Testis (tissue), 3 donors: ENCODE measurements around the gene FAM171A1. TPM values are rescaled to one million over a fixed set of nuclear protein-coding genes. Genes with fewer than 3 reads are reported as not detected.

Source experiments
- DNase-seq: peaks from one replicate; pipeline ENCODE4 v3.0.0-alpha.2; 2019
- H3K27ac ChIP-seq, 2 donors: fragments of 200-600 bp; sonication (generic); one replicate each; pipeline ENCODE4 v1.5.1; 2019
- H3K27me3 ChIP-seq: fragments of 200-600 bp; sonication (generic); one replicate; pipeline ENCODE4 v1.5.1; 2019
- H3K36me3 ChIP-seq: fragments of 200-600 bp; sonication (generic); one replicate; pipeline ENCODE4 v1.5.1; 2017; ENCODE audit warnings: low read depth; ENCODE audit errors: missing control alignments
- H3K4me1 ChIP-seq: fragments of 200-600 bp; sonication (generic); one replicate; pipeline ENCODE4 v1.5.1; 2019
- H3K4me3 ChIP-seq, 2 donors: fragments of 200-600 bp; sonication (generic); one replicate each; pipeline ENCODE4 v1.5.1; 2017 to 2019
- H3K9me3 ChIP-seq: fragments of 200-600 bp; sonication (generic); one replicate; pipeline ENCODE4 v1.5.1; 2017
- CTCF ChIP-seq, 3 experiments: fragments of 450-650 bp in 2 of 3; fragments of 200-600 bp in 1 of 3; sonication (generic) in 1 of 3; IDR thresholded peaks; one replicate each; pipeline ENCODE4 v1.5.1; 2016 to 2019; ENCODE audit warnings: antibody characterized with exemption in 3 of 3, mild to moderate bottlenecking in 2 of 3, moderate library complexity in 1 of 3
- POLR2A ChIP-seq: fragments of 450-650 bp; IDR thresholded peaks from one replicate; pipeline ENCODE4 v1.6.1; 2017; ENCODE audit warnings: antibody characterized with exemption, mild to moderate bottlenecking, moderate library complexity
- WGBS, 2 donors: methylation state at CpG; one replicate each; pipeline ENCODE4 v1.1.5; 2018; 5-methylcytosine and 5-hydroxymethylcytosine counted together
- intact Hi-C: fragments of 100-400 bp; cut with DNase I; formaldehyde crosslinking; loops from one replicate; pipeline ENCODE4 v1.15.1; 2023; ENCODE audit warnings: low total_unique reads
- polyA plus RNA-seq: library from polyadenylated mRNA; stranded (reverse); fragments of 350-450 nt; fragmentation: Illumina TruSeq; extraction: RNeasy Lipid Tissue Mini Kit (QIAGEN cat#74804); gene quantifications from one replicate; pipeline ENCODE4 v1.2.3, GENCODE V29; 2014; ENCODE audit warnings: low read depth, low replicate concordance; ENCODE audit not compliant: insufficient read depth
- total RNA-seq, 2 donors: library from RNA; depleted of rRNA; stranded (reverse); fragments of >200 nt; gene quantifications; one replicate each; pipeline ENCODE4 v1.2.3, GENCODE V29; 2016

Gene FAM171A1
- total and polyA plus RNA-seq, 3 donors from 2014 or later = 9.2 to 11.1 (median 10.8) TPM

GRCh38 chr10:15180736-15181135 lies 190.4 kb downstream of the FAM171A1 start:
- WGBS, 2 donors = 78% methylated on average over 5 of the region's 5 CpGs
- TF ChIP-seq POLR2A (no peak), CTCF (IDR thresholded peaks at IDR 0.05) (no peak)
- H3K4me3 ChIP-seq = no peak overlapping the region
- DNase-seq = no peak
- no peaks in the 10 kb centered on the region for H3K27me3 ChIP-seq
- H3K4me1 ChIP-seq = no peaks in the 10 kb centered on the region
- no peak overlapping the region for H3K27ac ChIP-seq
- H3K9me3 ChIP-seq = no peaks in the 10 kb centered on the region
- intact Hi-C loops = no loop called here
- no peaks in the 10 kb centered on the region for H3K36me3 ChIP-seq

- no peaks in the 10 kb centered on the region for H3K27me3 ChIP-seq
- DNase-seq = no peak
- no peak overlapping the region for H3K4me3 ChIP-seq
- H3K4me1 ChIP-seq = no peaks in the 10 kb centered on the region
- WGBS, 2 donors = 84 to 92% methylated on average over 3 of the region's 3 CpGs
- no peak overlapping the region for H3K27ac ChIP-seq
- H3K9me3 ChIP-seq = no peaks in the 10 kb centered on the region
- intact Hi-C loops = no loop called here
- no peaks in the 10 kb centered on the region for H3K36me3 ChIP-seq
- TF ChIP-seq CTCF (IDR thresholded peaks at IDR 0.05) (no peak), POLR2A (no peak)
These were observed 194.8 kb downstream of the FAM171A1 start for GRCh38 chr10:15176269-15176668.

GRCh38 chr10:15175587-15175986 lies 195.5 kb downstream of the FAM171A1 start:
- no peaks in the 10 kb centered on the region for H3K4me1 ChIP-seq
- H3K9me3 ChIP-seq = no peaks in the 10 kb centered on the region
- no peak overlapping the region for H3K27ac ChIP-seq
- H3K36me3 ChIP-seq = no peaks in the 10 kb centered on the region
- TF ChIP-seq POLR2A (no peak), CTCF (IDR thresholded peaks at IDR 0.05) (no peak)
- no peak overlapping the region for H3K4me3 ChIP-seq
- no peaks in the 10 kb centered on the region for H3K27me3 ChIP-seq
- DNase-seq = no peak
- intact Hi-C loops = no loop called here
- WGBS, 2 donors = 89 to 91% methylated on average over 6 of the region's 6 CpGs

- Histone ChIP-seq H3K27me3 (no peaks in the 10 kb centered on the region), H3K9me3 (no peaks in the 10 kb centered on the region), H3K27ac (no peak overlapping the region), H3K36me3 (no peaks in the 10 kb centered on the region), H3K4me1 (peaks cover 16% of the 10 kb centered on the region), H3K4me3 (no peak overlapping the region)
- no peak for TF ChIP-seq POLR2A
- intact Hi-C loops = no loop called here
- 78 to 88% methylated on average over 7 of the region's 7 CpGs for WGBS, 2 donors
- DNase-seq = no peak
These were observed 198.7 kb downstream of the FAM171A1 start for GRCh38 chr10:15172306-15172840.

GRCh38 chr10:15169555-15170401 lies 201.3 kb downstream of the FAM171A1 start:
- Histone ChIP-seq H3K36me3 (no peaks in the 10 kb centered on the region), H3K27me3 (no peaks in the 10 kb centered on the region), H3K9me3 (no peaks in the 10 kb centered on the region), H3K27ac (peak overlapping the region in 1 of 2 donors; percentile 41), H3K4me3 (peak overlapping the region in 1 of 2 donors; percentile 3), H3K4me1 (peaks cover 20% of the 10 kb centered on the region)
- 17 to 18% methylated on average over 15 to 16 of the region's 16 CpGs for WGBS, 2 donors
- intact Hi-C loops = no loop called here
- DNase-seq = peak; percentile 17
- no peak for TF ChIP-seq POLR2A
- no peak for TF ChIP-seq CTCF (IDR thresholded peaks at IDR 0.05)
